ENCODE results near the gene ZDHHC13. TPM values are rescaled to one million over a fixed set of nuclear protein-coding genes. Genes with fewer than 3 reads are reported as not detected.

The ZDHHC13 gene
- total RNA-seq, 1 experiment from 2014 or later: 21.8 TPM

- H3K79me2 ChIP-seq (ENCODE audit: insufficient read depth, low read length): peaks cover 30% of the 10 kb centered on the region
- H3K36me3 ChIP-seq (ENCODE audit: control insufficient read depth in 1 of 2, insufficient read depth in 2 of 2, low read length in 2 of 2): no peaks in the 10 kb centered on the region; a peak in 1 of 4 replicates
- RAD21 ChIA-PET (ENCODE audit: low non-redundant PET in 1 of 2, low total read pairs in 2 of 2, uncharacterized antibody in 2 of 2, unreplicated experiment in 2 of 2): no interaction called here
- peak overlapping the region; percentile 78 for H2AFZ ChIP-seq (ENCODE audit: low read depth, low read length, poor library complexity, severe bottlenecking)
- no peak overlapping the region; the same call in 1 of the 2 replicates for H3K27ac ChIP-seq (ENCODE audit: low read depth, low read length)
- peak overlapping the region; percentile 72 for H3K9ac ChIP-seq (ENCODE audit: low read length)
- intact Hi-C loops (cut with micrococcal nuclease): loop anchor here (2.0 kb wide), 2 partner anchors 40 to 124 kb away; partner anchors contain the start of gene E2F8
- H3K4me3 ChIP-seq (replicated peaks in 1 of 2; ENCODE audit: low read depth in 1 of 2, low read length in 2 of 2): peak overlapping the region; percentile 82 to 86
- no peaks in the 10 kb centered on the region for H3K27me3 ChIP-seq (ENCODE audit: insufficient read depth, low read length)
- TF ChIP-seq SRF (IDR thresholded peaks at IDR 0.05; ENCODE audit: low read depth) (no peak), ELF1 (IDR thresholded peaks at IDR 0.05; ENCODE audit: borderline replicate concordance, low read depth) (no peak), ATF3 (IDR thresholded peaks at IDR 0.05) (no peak), FOSL1 (IDR thresholded peaks at IDR 0.05; ENCODE audit: low read depth) (no peak), ZBTB33 (IDR thresholded peaks at IDR 0.05; ENCODE audit: extremely low read depth, insufficient replicate concordance, low read length) (no peak), JUND (IDR thresholded peaks at IDR 0.05) (no peak), RAD21 (IDR thresholded peaks at IDR 0.05; ENCODE audit: low read depth) (no peak), EZH2phosphoT487 (IDR thresholded peaks at IDR 0.05; ENCODE audit: borderline replicate concordance) (no peak), SP1 (IDR thresholded peaks at IDR 0.05; ENCODE audit: low read depth) (no peak), CTCF (IDR thresholded peaks at IDR 0.05 in 2 of 3, conservative IDR thresholded peaks at IDR 0.05 in 1 of 3; ENCODE audit: borderline replicate concordance in 1 of 3, insufficient read depth in 1 of 3, low read depth in 2 of 3, low read length in 2 of 3) (no peak), TCF7L2 (IDR thresholded peaks at IDR 0.05; ENCODE audit: borderline replicate concordance, extremely low read depth, insufficient read depth, insufficient read length) (no peak), POLR2AphosphoS5 (IDR thresholded peaks at IDR 0.05; ENCODE audit: low read depth, low read length) (no peak), SIN3A (IDR thresholded peaks at IDR 0.05; ENCODE audit: low read depth) (no peak), ZNF274 (IDR thresholded peaks at IDR 0.05; ENCODE audit: low read depth, low read length) (no peak), CBX3 (IDR thresholded peaks at IDR 0.05; ENCODE audit: low read depth) (no peak), REST (IDR thresholded peaks at IDR 0.05; ENCODE audit: low read depth) (no peak), EZH2 (IDR thresholded peaks at IDR 0.05) (no peak), POLR2A (IDR thresholded peaks at IDR 0.05; ENCODE audit: borderline replicate concordance, extremely low read depth, insufficient read depth, insufficient read length) (no peak)
- BruUV-seq (replicated peaks): no TSS peak
- H3K9me2 ChIP-seq (ENCODE audit: insufficient read depth): no peaks in the 10 kb centered on the region
- POLR2A ChIA-PET: interaction anchor here (0.7 kb wide), 1 partner anchor 37 kb away, joined by 3 read pairs; no protein-coding TSS in a partner anchor
- H3K9me3 ChIP-seq (ENCODE audit: control insufficient read depth in 1 of 2, insufficient read depth in 1 of 2, low read depth in 1 of 2, low read length in 2 of 2): no peaks in the 10 kb centered on the region
- H3K4me1 ChIP-seq (ENCODE audit: control insufficient read depth in 1 of 2, insufficient read depth in 2 of 2, low read length in 2 of 2): peaks cover 5 to 24% of the 10 kb centered on the region in 2 experiments; a peak in 3 of 4 replicates
- H3K4me2 ChIP-seq (ENCODE audit: low read length): peak overlapping the region; percentile 90
- DNase-seq (ENCODE audit: low read depth, low spot score): no peak
- ATAC-seq: no peak
- H4K20me1 ChIP-seq (ENCODE audit: insufficient read depth): peaks cover 3% of the 10 kb centered on the region; the same call in 1 of the 2 replicates
- CTCF ChIA-PET: interaction anchor here (0.6 kb wide), 2 partner anchors 40 to 124 kb away, joined by 3 to 4 read pairs; no protein-coding TSS in a partner anchor
Measured at GRCh38 chr11:19116276-19116970, 545 bp upstream of the ZDHHC13 start.

Data from HCT116 (cell line).